ENCODE data around the gene ZFP82.

Gene ZFP82

GRCh38 chr19:36418287-36419001 lies at the start of gene ZFP82:
TSS of gene ZFP82 (minus strand) at chr19:36418644. CDS start at chr19:36409789, 8,855 bp downstream.
- peak; percentile 82 for DNase-seq

DNA sequence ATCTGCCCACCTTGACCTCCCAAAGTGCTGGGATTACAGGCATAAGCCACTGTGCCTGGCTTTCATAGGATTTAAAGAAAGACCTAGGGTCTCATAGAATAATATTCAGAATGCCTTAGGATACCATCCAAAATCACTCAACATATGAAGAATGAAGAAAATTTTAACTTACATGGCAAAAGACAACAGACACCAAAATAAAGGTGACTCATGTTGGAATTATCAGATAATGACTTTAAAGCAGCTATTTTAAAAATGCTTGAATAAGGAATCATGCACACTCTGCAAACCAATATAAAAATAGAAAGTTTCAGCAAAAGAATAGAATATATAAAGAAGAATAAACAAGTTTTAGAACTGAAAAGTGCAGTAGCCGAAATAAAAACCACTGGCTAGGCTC lies 41.6 kb upstream of the ZFP82 start:
- no peak for DNase-seq

DNA sequence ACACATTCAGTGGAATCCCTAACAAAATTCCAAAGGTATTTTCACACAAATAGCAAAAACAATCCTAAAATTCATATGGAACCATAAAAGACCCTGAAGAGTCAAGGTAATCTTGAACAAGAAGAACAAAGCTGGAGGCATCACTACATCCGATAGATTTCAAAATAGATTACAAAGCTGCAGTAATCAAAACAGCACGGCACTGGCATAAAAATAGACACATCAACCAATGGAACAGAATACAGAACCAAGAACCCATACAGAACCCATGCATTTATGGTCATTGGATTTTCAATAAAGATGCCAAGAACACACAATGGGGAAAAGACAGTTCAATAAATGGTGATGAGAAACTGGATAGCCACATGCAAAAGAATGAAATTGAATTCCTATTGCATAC lies 38.4 kb upstream of the ZFP82 start:
- DNase-seq: no peak

GRCh38 chr19:36449059-36449670 lies 30.7 kb upstream of the ZFP82 start:
- DNase-seq: no peak

- no peak for DNase-seq
Observed at GRCh38 chr19:36441339-36441738, 22.9 kb upstream of the ZFP82 start.

- DNase-seq: no peak
Observed at GRCh38 chr19:36436531-36436930, 18.1 kb upstream of the ZFP82 start.

- no peak for DNase-seq
Observed at GRCh38 chr19:36423925-36424324, 5.5 kb upstream of the ZFP82 start.

DNA sequence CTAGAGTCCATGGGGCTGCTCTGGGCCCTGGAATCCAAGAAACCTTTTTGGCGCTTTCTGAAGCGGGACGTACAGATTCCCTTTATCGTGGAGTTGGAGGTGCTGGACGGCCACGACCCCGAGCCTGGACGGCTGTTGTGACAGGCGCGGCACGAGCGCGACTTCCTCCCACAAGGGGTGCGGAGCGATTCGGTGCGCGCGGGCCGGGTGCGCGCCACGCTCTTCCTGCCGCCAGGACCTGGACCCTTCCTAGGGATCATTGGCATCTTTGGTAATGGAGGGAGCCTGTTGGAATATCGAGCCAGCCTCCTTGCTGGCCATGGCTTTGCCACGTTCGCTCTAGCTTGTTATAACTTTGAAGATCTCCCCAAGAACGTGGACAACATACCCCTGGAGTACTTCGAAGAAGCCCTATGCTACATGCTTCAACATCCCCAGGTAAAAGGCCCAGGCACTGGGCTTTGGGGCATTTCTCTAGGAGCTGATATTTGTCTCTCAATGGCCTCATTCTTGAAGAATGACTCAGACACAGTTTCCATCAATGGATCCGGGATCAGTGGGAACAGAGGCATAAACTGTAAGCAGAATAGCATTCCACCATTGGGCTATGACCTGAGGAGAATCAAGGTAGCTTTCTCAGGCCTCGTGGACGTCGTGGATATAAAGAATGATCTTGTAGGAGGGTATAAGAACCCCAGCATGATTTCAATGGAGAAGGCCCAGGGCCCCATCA lies 3.5 kb upstream of the ZFP82 start:
- DNase-seq: no peak

DNA sequence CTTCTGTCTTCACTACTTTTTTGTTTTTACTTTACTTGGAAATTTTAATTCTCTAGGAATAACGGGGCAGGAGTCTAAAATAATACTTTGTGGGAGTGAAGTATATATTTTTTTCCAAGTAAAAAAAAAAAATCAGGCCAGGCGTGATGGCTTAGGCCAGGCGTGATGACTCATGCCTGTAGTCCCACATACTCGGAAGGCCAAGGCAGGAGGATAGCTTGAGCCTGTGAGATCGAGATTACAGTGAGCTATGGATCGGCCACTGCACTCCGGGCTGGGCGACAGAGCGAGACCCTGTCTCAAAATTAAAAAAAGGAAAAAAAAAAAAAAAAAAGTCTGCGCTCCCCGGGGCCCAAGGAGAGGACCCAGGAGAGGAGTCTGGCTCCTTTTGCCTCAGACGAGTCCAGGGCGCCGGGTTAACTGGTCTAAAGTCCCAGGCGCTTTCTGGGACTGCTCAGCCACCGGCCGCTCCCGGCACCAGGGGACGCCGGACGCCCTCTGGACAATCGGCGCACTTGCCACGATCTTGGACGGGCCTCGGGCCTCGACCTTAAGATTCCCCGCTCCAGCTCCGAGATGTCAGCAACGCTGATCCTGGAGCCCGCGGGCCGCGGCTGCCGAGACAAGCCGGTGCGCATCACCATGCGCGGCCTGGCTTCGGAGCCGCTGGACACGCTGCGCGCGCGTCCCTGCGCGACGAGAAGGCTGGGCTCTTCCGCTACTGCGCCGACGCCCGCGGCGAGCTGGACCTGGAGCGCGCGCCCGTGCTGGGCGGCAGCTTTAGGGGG lies 2.7 kb upstream of the ZFP82 start:
- DNase-seq: no peak

- DNase-seq: no peak
Observed at GRCh38 chr19:36417752-36418286, 625 bp downstream of the ZFP82 start.

- DNase-seq: no peak
Observed at GRCh38 chr19:36409841-36410240, 8.6 kb downstream of the ZFP82 start.

- no peak for DNase-seq
Observed at GRCh38 chr19:36408101-36408500, 10.3 kb downstream of the ZFP82 start.

GRCh38 chr19:36404498-36404897 lies 13.9 kb downstream of the ZFP82 start:
- DNase-seq: no peak

DNA sequence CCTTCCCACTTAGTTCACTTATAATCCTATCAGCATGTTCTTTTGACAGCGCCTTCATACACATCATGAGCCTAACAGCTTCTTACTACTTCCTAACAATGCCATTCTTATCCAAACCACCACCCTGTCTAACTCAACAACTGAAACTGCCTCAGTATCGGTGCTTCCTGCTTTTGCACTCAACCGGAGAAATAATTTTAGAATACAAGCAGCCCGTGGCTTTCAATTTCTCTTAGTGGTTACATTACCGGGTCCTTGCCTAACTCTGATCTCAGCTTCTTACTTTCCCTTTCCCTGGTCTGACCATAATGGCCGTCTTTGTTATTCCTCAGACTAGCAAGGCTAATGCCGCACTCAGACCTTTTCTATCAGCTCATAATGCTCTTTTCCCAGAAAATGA lies 17.0 kb downstream of the ZFP82 start:
- DNase-seq: no peak

DNA sequence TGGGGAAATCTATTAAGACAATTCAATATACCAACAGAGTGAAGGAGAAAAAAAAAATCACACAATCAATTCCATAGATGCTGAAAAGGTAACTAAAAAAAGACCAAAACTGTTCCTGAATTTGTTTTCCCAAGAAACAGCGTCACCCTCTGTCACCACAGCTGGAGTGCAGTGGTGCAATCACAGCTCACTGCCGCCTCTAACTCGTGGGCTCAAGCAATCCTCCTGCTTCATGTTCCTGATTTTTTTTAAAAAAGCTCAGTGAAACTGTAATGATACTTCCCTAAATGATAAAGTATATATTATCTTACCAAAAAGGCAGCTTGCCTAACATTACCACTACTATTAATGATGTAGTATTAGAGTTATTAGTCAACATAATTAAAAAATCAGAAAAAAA lies 19.9 kb downstream of the ZFP82 start:
- DNase-seq: no peak

- no peak for DNase-seq
Observed at GRCh38 chr19:36392916-36393673, 25.3 kb downstream of the ZFP82 start.

DNA sequence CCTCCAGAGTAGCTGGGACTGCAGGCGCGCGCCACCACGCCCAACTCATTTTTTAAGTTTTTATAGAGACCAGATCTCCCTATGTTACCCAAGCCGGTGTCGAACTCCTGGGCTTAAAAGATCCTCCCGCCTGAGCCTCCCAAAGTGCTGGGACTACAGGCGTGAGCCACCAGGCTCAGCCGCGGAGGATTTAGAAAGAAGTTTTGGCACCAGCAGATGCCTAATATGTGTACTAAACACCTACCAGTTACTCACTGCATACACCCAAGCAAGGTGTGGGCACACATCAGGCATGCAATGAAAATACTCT lies 39.0 kb downstream of the ZFP82 start:
- DNase-seq: no peak

DNA sequence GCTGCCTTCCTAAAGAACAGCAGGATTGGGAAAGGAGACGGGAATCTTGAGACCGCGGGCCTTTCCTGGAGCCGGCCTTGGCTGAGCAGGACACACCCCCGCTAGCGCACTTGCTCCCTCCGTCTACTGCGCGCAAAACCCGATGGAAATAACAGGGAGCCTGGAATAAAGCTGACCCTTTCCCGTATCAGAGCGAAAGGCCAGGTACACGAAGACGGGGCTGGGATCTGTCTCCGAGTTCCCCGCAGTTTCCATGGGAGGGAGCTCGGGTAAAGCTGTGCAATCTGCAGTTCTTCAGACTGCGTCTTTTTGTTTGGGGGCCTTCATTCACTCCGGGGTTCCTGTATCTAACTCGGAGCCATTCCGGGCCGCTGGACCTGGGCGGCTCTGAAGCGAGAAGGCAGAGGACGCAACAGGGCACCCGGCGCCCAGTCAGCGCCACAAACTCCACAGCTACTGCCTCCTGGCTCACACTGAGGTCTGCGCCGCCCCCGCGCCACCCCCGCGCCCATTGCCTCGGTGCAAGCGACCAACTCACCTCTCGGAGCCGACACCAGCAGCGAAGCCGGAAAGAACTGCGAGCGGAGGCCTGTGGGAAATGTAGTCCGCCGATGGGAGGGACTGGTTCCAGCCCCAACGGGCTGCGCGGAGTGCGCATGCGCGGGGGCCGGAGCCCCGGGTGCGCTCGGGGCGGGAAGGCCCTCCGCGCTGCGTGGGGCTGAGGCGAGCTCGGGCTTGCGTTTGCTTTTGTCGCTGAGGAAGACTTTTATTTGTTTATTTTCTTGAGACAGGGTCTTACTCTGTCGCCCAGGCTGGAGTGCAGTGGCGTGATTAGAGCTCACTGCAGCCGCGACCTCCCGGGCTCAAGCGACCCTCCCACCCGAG lies 39.6 kb downstream of the ZFP82 start, which contains the start of gene ZFP14:
Gene ZFP14, minus strand, starts transcription at position 577 of the 885 bp plus-strand sequence. CDS start 11,309 bp downstream, outside the sequence.
- DNase-seq: peak; percentile 95

GRCh38 chr19:36377541-36378178 lies 40.8 kb downstream of the ZFP82 start:
- no peak for DNase-seq

GRCh38 chr19:36373638-36374156 lies 44.7 kb downstream of the ZFP82 start:
- DNase-seq: no peak
